Measurements from ENCODE around the gene PEMT.

GRCh38 chr17:17576772-17577234 lies 14.7 kb downstream of the PEMT start:
- TF ChIP-seq CTCF (conservative IDR thresholded peaks at IDR 0.05; ENCODE audit: low read depth, low read length), result no peak
- no peak for TF ChIP-seq EZH2 (IDR thresholded peaks at IDR 0.05; ENCODE audit: low read length, unreplicated experiment)

All from PC-3 (cell line).